Endothelial cell (in vitro differentiated cells): ENCODE data around the gene SP8. TPM values are rescaled to one million over a fixed set of nuclear protein-coding genes. Genes with fewer than 3 reads are reported as not detected.

Experiments
- DNase-seq: peaks from one replicate; pipeline ENCODE4 v3.0.0; 2021; ENCODE audit warnings: low spot score
- H3K27ac Mint-ChIP-seq: one replicate; pipeline ENCODE4 v1.8.0; 2021; ENCODE audit warnings: mixed read lengths, inconsistent platforms; ENCODE audit not compliant: unreplicated experiment
- H3K27me3 Mint-ChIP-seq: one replicate; pipeline ENCODE4 v1.8.0; 2021; ENCODE audit warnings: mild to moderate bottlenecking, moderate library complexity, mixed read lengths, inconsistent platforms; ENCODE audit not compliant: unreplicated experiment
- H3K36me3 Mint-ChIP-seq: one replicate; pipeline ENCODE4 v1.8.0; 2021; ENCODE audit warnings: mild to moderate bottlenecking, low read depth, mixed read lengths, inconsistent platforms; ENCODE audit not compliant: unreplicated experiment
- H3K4me1 Mint-ChIP-seq: one replicate; pipeline ENCODE4 v1.8.0; 2021; ENCODE audit warnings: mild to moderate bottlenecking, mixed read lengths, inconsistent platforms; ENCODE audit not compliant: unreplicated experiment
- H3K4me3 Mint-ChIP-seq: one replicate; pipeline ENCODE4 v1.8.0; 2021; ENCODE audit warnings: mild to moderate bottlenecking, mixed read lengths, inconsistent platforms; ENCODE audit not compliant: unreplicated experiment
- H3K9me3 Mint-ChIP-seq: one replicate; pipeline ENCODE4 v1.8.0; 2021; ENCODE audit warnings: mixed read lengths, inconsistent platforms; ENCODE audit not compliant: unreplicated experiment
- total RNA-seq: library from RNA; stranded (reverse); fragmentation: NEBNext Ultra II Directional; extraction: Animal tissue kit (Norgen Biotek cat#: 25700); gene quantifications from one replicate; pipeline ENCODE4 v1.2.1, GENCODE V29; 2021; ENCODE audit not compliant: unreplicated experiment
- TF ChIP-seq, protein P1 (sequence below): fragments of 200-600 bp; sonication (generic); IDR thresholded peaks from one replicate; pipeline ENCODE4 v1.5.0; 2021; ENCODE audit warnings: antibody characterized with exemption; ENCODE audit not compliant: unreplicated experiment

SP8 gene
- total RNA-seq, 1 donor from 2014 or later: 0.82 TPM

DNA sequence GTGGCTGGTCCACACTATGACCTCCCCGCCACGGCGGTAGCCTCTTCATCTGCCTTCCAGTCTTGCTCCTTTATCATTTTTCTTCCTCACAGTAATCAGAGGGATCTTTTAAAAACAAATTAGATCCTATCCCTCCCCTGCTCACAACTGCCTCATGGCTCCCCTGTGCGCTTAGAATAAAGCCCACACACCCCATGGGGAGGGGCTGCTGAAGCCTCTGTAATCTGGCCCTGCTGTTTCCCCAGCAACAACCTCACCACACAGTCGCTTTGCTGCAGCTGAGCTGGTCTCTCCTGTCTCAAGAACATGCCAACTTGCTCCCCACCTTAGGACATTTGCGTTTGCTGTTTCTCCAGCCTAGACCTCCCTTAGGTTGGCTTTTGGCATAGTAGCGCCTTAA, 41.0 kb downstream of the SP8 start:
- TF ChIP-seq, protein P1, sequence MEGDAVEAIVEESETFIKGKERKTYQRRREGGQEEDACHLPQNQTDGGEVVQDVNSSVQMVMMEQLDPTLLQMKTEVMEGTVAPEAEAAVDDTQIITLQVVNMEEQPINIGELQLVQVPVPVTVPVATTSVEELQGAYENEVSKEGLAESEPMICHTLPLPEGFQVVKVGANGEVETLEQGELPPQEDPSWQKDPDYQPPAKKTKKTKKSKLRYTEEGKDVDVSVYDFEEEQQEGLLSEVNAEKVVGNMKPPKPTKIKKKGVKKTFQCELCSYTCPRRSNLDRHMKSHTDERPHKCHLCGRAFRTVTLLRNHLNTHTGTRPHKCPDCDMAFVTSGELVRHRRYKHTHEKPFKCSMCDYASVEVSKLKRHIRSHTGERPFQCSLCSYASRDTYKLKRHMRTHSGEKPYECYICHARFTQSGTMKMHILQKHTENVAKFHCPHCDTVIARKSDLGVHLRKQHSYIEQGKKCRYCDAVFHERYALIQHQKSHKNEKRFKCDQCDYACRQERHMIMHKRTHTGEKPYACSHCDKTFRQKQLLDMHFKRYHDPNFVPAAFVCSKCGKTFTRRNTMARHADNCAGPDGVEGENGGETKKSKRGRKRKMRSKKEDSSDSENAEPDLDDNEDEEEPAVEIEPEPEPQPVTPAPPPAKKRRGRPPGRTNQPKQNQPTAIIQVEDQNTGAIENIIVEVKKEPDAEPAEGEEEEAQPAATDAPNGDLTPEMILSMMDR: no peak
- peaks cover 5% of the 10 kb centered on the region for H3K27me3 Mint-ChIP-seq
- H3K4me1 Mint-ChIP-seq: no peaks in the 10 kb centered on the region
- H3K36me3 Mint-ChIP-seq: no peaks in the 10 kb centered on the region
- no peak overlapping the region for H3K27ac Mint-ChIP-seq
- no peak for DNase-seq
- H3K4me3 Mint-ChIP-seq: no peak overlapping the region
- no peaks in the 10 kb centered on the region for H3K9me3 Mint-ChIP-seq

DNA sequence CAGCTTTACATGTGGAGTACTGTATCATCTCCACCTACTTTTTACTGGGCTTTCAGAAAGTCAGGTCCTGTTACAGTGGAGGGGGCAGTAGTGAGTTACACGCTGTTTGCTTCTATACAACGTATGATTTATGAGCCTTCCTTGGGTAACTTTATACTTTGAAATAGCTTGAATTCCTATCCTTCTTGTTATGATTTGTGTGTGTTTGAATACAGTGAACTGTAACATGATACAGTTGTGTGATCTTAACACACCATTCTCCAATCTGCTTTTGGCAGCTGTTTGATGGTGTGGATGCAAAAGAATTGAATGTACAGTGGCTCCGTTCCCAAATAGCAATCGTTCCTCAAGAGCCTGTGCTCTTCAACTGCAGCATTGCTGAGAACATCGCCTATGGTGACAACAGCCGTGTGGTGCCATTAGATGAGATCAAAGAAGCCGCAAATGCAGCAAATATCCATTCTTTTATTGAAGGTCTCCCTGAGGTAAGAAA, 41.7 kb downstream of the SP8 start:
- no peak for DNase-seq
- H3K4me3 Mint-ChIP-seq: no peak overlapping the region
- H3K36me3 Mint-ChIP-seq: no peaks in the 10 kb centered on the region
- H3K4me1 Mint-ChIP-seq: no peaks in the 10 kb centered on the region
- peaks cover 5% of the 10 kb centered on the region for H3K27me3 Mint-ChIP-seq
- no peaks in the 10 kb centered on the region for H3K9me3 Mint-ChIP-seq
- TF ChIP-seq, protein P1: no peak
- H3K27ac Mint-ChIP-seq: no peak overlapping the region

GRCh38 chr7:20742913-20743312, 43.8 kb downstream of the SP8 start:
- H3K36me3 Mint-ChIP-seq: no peaks in the 10 kb centered on the region
- no peak overlapping the region for H3K27ac Mint-ChIP-seq
- no peaks in the 10 kb centered on the region for H3K4me1 Mint-ChIP-seq
- TF ChIP-seq, protein P1: no peak
- H3K4me3 Mint-ChIP-seq: no peak overlapping the region
- H3K27me3 Mint-ChIP-seq: peaks cover 5% of the 10 kb centered on the region
- no peak for DNase-seq
- H3K9me3 Mint-ChIP-seq: no peaks in the 10 kb centered on the region

- Mint-ChIP-seq H3K27ac (no peak overlapping the region), H3K4me3 (no peak overlapping the region), H3K36me3 (no peaks in the 10 kb centered on the region), H3K4me1 (no peaks in the 10 kb centered on the region), H3K9me3 (no peaks in the 10 kb centered on the region), H3K27me3 (peaks cover 5% of the 10 kb centered on the region)
- TF ChIP-seq, protein P1: no peak
- no peak for DNase-seq
Observed at GRCh38 chr7:20741801-20742200, 44.9 kb downstream of the SP8 start.

GRCh38 chr7:20738518-20739481, 47.9 kb downstream of the SP8 start:
- H3K4me1 Mint-ChIP-seq: peaks cover 5% of the 10 kb centered on the region
- H3K9me3 Mint-ChIP-seq: no peaks in the 10 kb centered on the region
- no peak overlapping the region for H3K27ac Mint-ChIP-seq
- no peaks in the 10 kb centered on the region for H3K36me3 Mint-ChIP-seq
- TF ChIP-seq, protein P1: no peak
- H3K4me3 Mint-ChIP-seq: no peak overlapping the region
- no peaks in the 10 kb centered on the region for H3K27me3 Mint-ChIP-seq
- no peak for DNase-seq
